IMR-90 (cell line): ENCODE data around the gene STARD13. TPM values are rescaled to one million over a fixed set of nuclear protein-coding genes. Genes with fewer than 3 reads are reported as not detected.

Experiments
- ATAC-seq: fragments of 200-7000 bp; cut with Tn5 transposase; 2 replicates; pipeline ENCODE4 v1.9.1; 2020; ENCODE audit warnings: low read depth, mild to moderate bottlenecking, moderate library complexity
- BruUV-seq: library from RNA; stranded (reverse); fragments of 400-500 nt; replicated peaks from 2 replicates; lab custom pipeline; 2021; lab: Mats Ljungman, UMichigan
- CTCF ChIA-PET: fragments of 300-600 bp; formaldehyde crosslinking; extraction: SDS; loops from one replicate; lab custom pipeline; 2021; ENCODE audit warnings: antibody characterized with exemption; lab: Yijun Ruan, JAX
- POLR2A ChIA-PET: fragments of 300-600 bp; sonication (Branson Sonifier 250); formaldehyde crosslinking; loops from one replicate; lab custom pipeline; 2022; ENCODE audit warnings: antibody characterized with exemption; ENCODE audit not compliant: unreplicated experiment; lab: Charles Lee
- DNase-seq: peaks from one replicate; pipeline ENCODE4 v3.0.0; 2013
- H2AFZ ChIP-seq: replicated peaks from 2 replicates; pipeline ENCODE3; 2013; ENCODE audit warnings: low read length, mild to moderate bottlenecking; ENCODE audit not compliant: poor library complexity
- H2AK5ac ChIP-seq: 2 replicates; pipeline ENCODE4 v1.6.1; 2013; ENCODE audit warnings: low read depth, low read length, inconsistent platforms
- H2AK9ac ChIP-seq: replicated peaks from 2 replicates; pipeline ENCODE3; 2013; ENCODE audit warnings: mild to moderate bottlenecking, low read depth, low read length, moderate library complexity; ENCODE audit not compliant: poor library complexity
- H2BK120ac ChIP-seq: 2 replicates; pipeline ENCODE4 v1.6.1; 2013; ENCODE audit warnings: low read depth, low read length, inconsistent platforms
- H2BK15ac ChIP-seq: 3 replicates; pipeline ENCODE4 v1.6.1; 2013; ENCODE audit warnings: low read depth, low read length, inconsistent platforms
- H2BK20ac ChIP-seq: 2 replicates; pipeline ENCODE4 v1.6.1; 2013; ENCODE audit warnings: low read depth, mild to moderate bottlenecking, inconsistent platforms, low read length, moderate library complexity
- H2BK5ac ChIP-seq: 2 replicates; pipeline ENCODE4 v1.6.1; 2013; ENCODE audit warnings: mild to moderate bottlenecking, low read depth, low read length, inconsistent platforms; ENCODE audit not compliant: poor library complexity, severe bottlenecking
- H3K14ac ChIP-seq: replicated peaks from 2 replicates; pipeline ENCODE4 v1.6.1; 2013; ENCODE audit warnings: low read depth, low read length, inconsistent platforms
- H3K18ac ChIP-seq: 2 replicates; pipeline ENCODE4 v1.6.1; 2013; ENCODE audit warnings: low read depth, low read length, control low read depth
- H3K23ac ChIP-seq: 2 replicates; pipeline ENCODE4 v1.6.1; 2013; ENCODE audit warnings: low read depth, low read length, inconsistent platforms
- H3K27ac ChIP-seq: 2 replicates; pipeline ENCODE4 v1.5.1; 2013; ENCODE audit warnings: mild to moderate bottlenecking, control low read depth, low read length; ENCODE audit not compliant: insufficient read depth
- H3K27me3 ChIP-seq: 2 replicates; pipeline ENCODE4 v1.6.1; 2013; ENCODE audit warnings: low read length; ENCODE audit not compliant: control insufficient read depth, insufficient read depth
- H3K36me3 ChIP-seq: 2 replicates; pipeline ENCODE4 v1.6.1; 2013; ENCODE audit warnings: low read length, mixed read lengths; ENCODE audit not compliant: control insufficient read depth, insufficient read depth
- H3K4ac ChIP-seq: 2 replicates; pipeline ENCODE4 v1.6.1; 2013; ENCODE audit warnings: low read depth, low read length, inconsistent platforms
- H3K4me1 ChIP-seq: 2 replicates; pipeline ENCODE4 v1.6.1; 2013; ENCODE audit warnings: low read length, mixed read lengths; ENCODE audit not compliant: control insufficient read depth, insufficient read depth
- H3K4me2 ChIP-seq: 2 replicates; pipeline ENCODE4 v1.6.1; 2013; ENCODE audit warnings: low read depth, mild to moderate bottlenecking, control low read depth, low read length, moderate library complexity
- H3K4me3 ChIP-seq: 2 replicates; pipeline ENCODE4 v1.5.1; 2013; ENCODE audit warnings: low read depth, mild to moderate bottlenecking, control low read depth, low read length, moderate library complexity; ENCODE audit not compliant: insufficient read depth
- H3K56ac ChIP-seq: 2 replicates; pipeline ENCODE4 v1.6.1; 2013; ENCODE audit warnings: low read length, inconsistent platforms; ENCODE audit not compliant: insufficient read depth; ENCODE audit errors: extremely low read depth
- H3K79me1 ChIP-seq, 2 experiments: 2 replicates each; pipeline ENCODE4 v1.6.1; 2013; ENCODE audit warnings: low read length in 2 of 2, inconsistent platforms in 1 of 2, low read depth in 1 of 2
- H3K9ac ChIP-seq: 2 replicates; pipeline ENCODE4 v1.6.1; 2013; ENCODE audit warnings: low read depth, low read length, control low read depth
- H3K9me1 ChIP-seq: 2 replicates; pipeline ENCODE4 v1.6.1; 2013; ENCODE audit warnings: low read length, inconsistent platforms; ENCODE audit not compliant: insufficient read depth
- H3K9me3 ChIP-seq: 2 replicates; pipeline ENCODE4 v1.6.1; 2013; ENCODE audit warnings: low read length; ENCODE audit not compliant: control insufficient read depth, insufficient read depth
- H4K20me1 ChIP-seq: 2 replicates; pipeline ENCODE4 v1.6.1; 2013; ENCODE audit warnings: low read length, inconsistent platforms; ENCODE audit not compliant: insufficient read depth
- H4K5ac ChIP-seq: 2 replicates; pipeline ENCODE4 v1.6.1; 2013; ENCODE audit warnings: mild to moderate bottlenecking, low read depth, low read length, control low read depth
- H4K8ac ChIP-seq, 2 experiments: 2 replicates each; pipeline ENCODE4 v1.6.1; 2013; ENCODE audit warnings: low read depth in 2 of 2, low read length in 2 of 2, control low read depth in 1 of 2, inconsistent platforms in 1 of 2
- H4K91ac ChIP-seq: 2 replicates; pipeline ENCODE4 v1.6.1; 2013; ENCODE audit warnings: low read depth, low read length, inconsistent platforms; ENCODE audit not compliant: insufficient read depth
- CHD1 ChIP-seq: IDR thresholded peaks from 2 replicates; pipeline ENCODE4 v1.6.1; 2012; ENCODE audit warnings: low read depth, low read length, improper control_type of control experiment
- CTCF ChIP-seq: conservative IDR thresholded peaks from 2 replicates; pipeline ENCODE4 v1.5.1; 2012; ENCODE audit warnings: mild to moderate bottlenecking, low read depth, low read length, improper control_type of control experiment
- ELK1 ChIP-seq: fragments of 150-350 bp; IDR thresholded peaks from 2 replicates; pipeline ENCODE4 v1.6.1; 2016; ENCODE audit warnings: low read depth, mild to moderate bottlenecking, low read length, moderate library complexity, borderline replicate concordance
- MAFK ChIP-seq: IDR thresholded peaks from 2 replicates; pipeline ENCODE4 v1.6.1; 2012; ENCODE audit warnings: low read depth, low read length, improper control_type of control experiment
- MAZ ChIP-seq: IDR thresholded peaks from 2 replicates; pipeline ENCODE4 v1.6.1; 2012; ENCODE audit warnings: low read depth, mild to moderate bottlenecking, low read length, improper control_type of control experiment, moderate library complexity, borderline replicate concordance
- MXI1 ChIP-seq: IDR thresholded peaks from 2 replicates; pipeline ENCODE4 v1.6.1; 2012; ENCODE audit warnings: low read depth, mild to moderate bottlenecking, low read length, moderate library complexity, borderline replicate concordance
- NFE2L2 ChIP-seq: fragments of 150-350 bp; IDR thresholded peaks from 2 replicates; pipeline ENCODE4 v1.6.1; 2016; ENCODE audit warnings: low read depth, mild to moderate bottlenecking, low read length
- POLR2A ChIP-seq: IDR thresholded peaks from 2 replicates; pipeline ENCODE4 v1.6.1; 2012; ENCODE audit warnings: mild to moderate bottlenecking, low read depth, low read length
- RAD21 ChIP-seq: IDR thresholded peaks from 2 replicates; pipeline ENCODE4 v1.6.1; 2012; ENCODE audit warnings: low read length, improper control_type of control experiment
- RCOR1 ChIP-seq: IDR thresholded peaks from 2 replicates; pipeline ENCODE4 v1.6.1; 2012; ENCODE audit warnings: mild to moderate bottlenecking, low read length, improper control_type of control experiment; ENCODE audit not compliant: insufficient replicate concordance
- RFX5 ChIP-seq: IDR thresholded peaks from 2 replicates; pipeline ENCODE4 v1.8.0; 2012; ENCODE audit warnings: low read depth, mild to moderate bottlenecking, low read length, moderate library complexity
- SMC3 ChIP-seq: fragments of 150-350 bp; IDR thresholded peaks from 2 replicates; pipeline ENCODE4 v1.6.1; 2016; ENCODE audit warnings: low read depth, mild to moderate bottlenecking, antibody characterized with exemption, low read length, moderate library complexity
- USF2 ChIP-seq: fragments of 150-350 bp; IDR thresholded peaks from 2 replicates; pipeline ENCODE4 v1.6.1; 2017; ENCODE audit warnings: mild to moderate bottlenecking, antibody characterized with exemption, low read length, low read depth
- WGBS, 2 experiments: methylation state at CpG; one replicate each; pipeline versions ENCODE4 v1.1.5 to v1.1.7; 2013; ENCODE audit warnings: missing lambda C conversion rate in 2 of 2; ENCODE audit not compliant: insufficient read length in 1 of 2; ENCODE audit errors: extremely low coverage in 2 of 2; 5-methylcytosine and 5-hydroxymethylcytosine counted together
- dilution Hi-C: fragments of 300-500 bp; cut with HindIII; formaldehyde crosslinking; loops from one replicate; pipeline ENCODE4 v1.14.3; 2018; ENCODE audit warnings: low sequenced_read_pairs; ENCODE audit not compliant: unreplicated experiment
- in situ Hi-C: fragments of 300-500 bp; cut with MboI; formaldehyde crosslinking; loops from 3 replicates; pipeline ENCODE4 v1.14.3; 2019; ENCODE audit warnings: low sequenced_read_pairs, inconsistent platforms, mixed read lengths
- intact Hi-C: fragments of 100-400 bp; cut with micrococcal nuclease; formaldehyde crosslinking; loops from 2 replicates; pipeline ENCODE4 v1.10.0; 2022
- polyA plus RNA-seq, 3 experiments: library from polyadenylated mRNA; depleted of rRNA; stranded (reverse); fragments of >200 nt; gene quantifications; 2 replicates each; pipeline ENCODE4 v1.2.3, GENCODE V29; 2012; ENCODE audit warnings: low replicate concordance in 1 of 3
- total RNA-seq: library from RNA; depleted of rRNA; stranded (reverse); fragments of >200 nt; gene quantifications from 2 replicates; pipeline ENCODE4 v1.2.3, GENCODE V29; 2012

Gene STARD13
- total and polyA plus RNA-seq, 2 of the 4 experiments (the other 2 are of a cell fraction): 23.6 to 46.6 TPM

GRCh38 chr13:33132644-33133440, 152.7 kb downstream of the STARD13 start:
- Histone ChIP-seq H3K14ac (peak overlapping the region; percentile 42; the same call in 1 of the 2 replicates), H3K9me1 (peaks cover 14% of the 10 kb centered on the region), H3K56ac (no peak overlapping the region), H4K5ac (no peak overlapping the region), H3K4ac (0 out of 2 replicates have a peak overlapping the region, but pooled peaks have one; percentile 33), H3K79me1 (peaks cover 43 to 85% of the 10 kb centered on the region in 2 experiments), H3K27me3 (no peaks in the 10 kb centered on the region), H3K9ac (no peak overlapping the region), H2BK15ac (no peak overlapping the region), H4K20me1 (no peaks in the 10 kb centered on the region), H3K36me3 (peaks cover 48% of the 10 kb centered on the region), H4K8ac (no peak overlapping the region), H2BK5ac (peak overlapping the region; percentile 48), H4K91ac (no peak overlapping the region), H3K9me3 (no peaks in the 10 kb centered on the region; the same call in 1 of the 2 replicates), H2BK120ac (no peak overlapping the region), H2AK5ac (peak overlapping the region; percentile 78; the same call in 1 of the 2 replicates), H3K23ac (no peak overlapping the region), H3K4me3 (no peak overlapping the region), H2AFZ (no peak overlapping the region), H3K27ac (peak overlapping the region; percentile 61; the same call in 1 of the 2 replicates), H2AK9ac (no peak overlapping the region), H3K4me1 (peaks cover 8% of the 10 kb centered on the region), H3K4me2 (peak overlapping the region; percentile 26; the same call in 1 of the 2 replicates), H2BK20ac (no peak overlapping the region), H3K18ac (0 out of 2 replicates have a peak overlapping the region, but pooled peaks have one; percentile 23)
- intact Hi-C loops (no loop called here), in situ Hi-C loops (no loop called here), dilution Hi-C loops (no loop called here)
- ChIA-PET POLR2A (no interaction called here), CTCF (interaction anchor here (0.7 to 1.4 kb wide), 2 partner anchors 21 to 239 kb away, joined by 4 read pairs; no protein-coding TSS in a partner anchor)
- no CpG with 5 or more reads among the region's 1 CpG for WGBS, 2 experiments
- BruUV-seq: no TSS peak
- DNase-seq (peak; percentile 75), ATAC-seq (peak; percentile 28; the same call in 1 of the 2 replicates)
- TF ChIP-seq RFX5 (no peak), ELK1 (no peak), RCOR1 (no peak), CTCF (no peak), MAZ (no peak), CHD1 (no peak), USF2 (no peak), MXI1 (no peak), MAFK (no peak), SMC3 (no peak), POLR2A (no peak), NFE2L2 (no peak), RAD21 (no peak)
